Left lung (tissue), 10 donors: ENCODE data around the gene MTMR12. TPM values are rescaled to one million over a fixed set of nuclear protein-coding genes. Genes with fewer than 3 reads are reported as not detected.

Experiments used
- ATAC-seq: fragments of 200-7000 bp; cut with Tn5 transposase; one replicate; pipeline ENCODE4 v1.9.1; 2020; ENCODE audit warnings: moderate library complexity
- DNase-seq, 4 donors: peaks; one replicate each; pipeline ENCODE4 v3.0.0-alpha.2; 2013 to 2020
- H3K27ac ChIP-seq, 2 donors: fragments of 200-600 bp; sonication (generic) in 1 of 2; one replicate each; pipeline versions ENCODE4 v1.5.0 to v1.8.0; 2020 to 2021
- H3K27me3 ChIP-seq, 2 donors: fragments of 200-600 bp; sonication (generic) in 1 of 2; one replicate each; pipeline versions ENCODE4 v1.5.0 to v1.8.0; 2020 to 2021
- H3K36me3 ChIP-seq, 2 donors: fragments of 200-600 bp; sonication (generic) in 1 of 2; one replicate each; pipeline versions ENCODE4 v1.5.0 to v1.8.0; 2020 to 2021
- H3K4me1 ChIP-seq, 2 donors: fragments of 200-600 bp; one replicate each; pipeline ENCODE4 v1.8.0; 2021
- H3K4me3 ChIP-seq, 2 donors: fragments of 200-600 bp; sonication (generic) in 1 of 2; one replicate each; pipeline versions ENCODE4 v1.5.0 to v1.8.0; 2020 to 2021; ENCODE audit warnings: mild to moderate bottlenecking in 1 of 2
- H3K9me3 ChIP-seq, 2 donors: fragments of 200-600 bp; sonication (generic) in 1 of 2; one replicate each; pipeline versions ENCODE4 v1.5.0 to v1.8.0; 2020 to 2021
- CTCF ChIP-seq, 2 donors: fragments of 200-600 bp; sonication (generic) in 1 of 2; IDR thresholded peaks; one replicate each; pipeline versions ENCODE4 v1.5.0 to v1.8.0; 2021; ENCODE audit warnings: antibody characterized with exemption in 2 of 2
- intact Hi-C, 2 donors: fragments of 100-400 bp; cut with DNase I; formaldehyde crosslinking; loops; one replicate each; pipeline versions ENCODE4 v1.11.2 to v1.14.2; 2022
- polyA plus RNA-seq, 6 donors: library from polyadenylated mRNA; unstranded; fragments of 120-200 nt; gene quantifications; one replicate each; pipeline ENCODE4 v1.2.1, GENCODE V29; 2013; ENCODE audit not compliant: insufficient read length in 6 of 6
- total RNA-seq, 2 donors: library from RNA; stranded (reverse); fragmentation: NEBNext Ultra II Directional; extraction: Animal tissue kit (Norgen Biotek cat#: 25700); gene quantifications; one replicate each; pipeline ENCODE4 v1.2.1, GENCODE V29; 2021
- donor health status: DM: no; HTN: yes; CAD: no.
- donor health status: DM: no; HTN: no; CAD: no.

Gene MTMR12
- total and polyA plus RNA-seq, 8 donors, result 27.9 to 39.0 (median 34.4) TPM

- Histone ChIP-seq H3K27ac (peak overlapping the region; percentile 37 to 62), H3K4me3 (no peak overlapping the region), H3K4me1 (peaks cover 20 to 44% of the 10 kb centered on the region in 2 donors), H3K36me3 (peaks cover 0 to 48% of the 10 kb centered on the region in 2 donors), H3K9me3 (no peaks in the 10 kb centered on the region), H3K27me3 (no peaks in the 10 kb centered on the region)
- TF ChIP-seq CTCF (IDR thresholded peaks at IDR 0.05), result no peak
- DNase-seq (peak in 1 of 4 donors; percentile 50), ATAC-seq (peak; percentile 74)
- intact Hi-C loops, result no loop called here
These were observed 78.9 kb downstream of the MTMR12 start for GRCh38 chr5:32233696-32234447.

GRCh38 chr5:32233220-32233695 lies 79.5 kb downstream of the MTMR12 start:
- intact Hi-C loops, result no loop called here
- H3K9me3 ChIP-seq, result no peaks in the 10 kb centered on the region
- H3K36me3 ChIP-seq, result peaks cover 0 to 45% of the 10 kb centered on the region in 2 donors
- no peak for DNase-seq
- ATAC-seq, result peak; percentile 13
- peaks cover 20 to 44% of the 10 kb centered on the region in 2 donors for H3K4me1 ChIP-seq
- TF ChIP-seq CTCF (IDR thresholded peaks at IDR 0.05), result no peak
- no peaks in the 10 kb centered on the region for H3K27me3 ChIP-seq
- peak overlapping the region; percentile 37 to 62 for H3K27ac ChIP-seq
- H3K4me3 ChIP-seq, result no peak overlapping the region

- Histone ChIP-seq H3K4me1 (peaks cover 20 to 44% of the 10 kb centered on the region in 2 donors), H3K9me3 (no peaks in the 10 kb centered on the region), H3K27me3 (no peaks in the 10 kb centered on the region), H3K27ac (peak overlapping the region in 1 of 2 donors; percentile 45), H3K36me3 (peaks cover 0 to 38% of the 10 kb centered on the region in 2 donors), H3K4me3 (no peak overlapping the region)
- peak; percentile 80 to 85 for TF ChIP-seq CTCF (IDR thresholded peaks at IDR 0.05)
- intact Hi-C loops, result no loop called here
- DNase-seq (peak; percentile 55 to 81 (median 76)), ATAC-seq (peak; percentile 86)
These were observed 80.1 kb downstream of the MTMR12 start for GRCh38 chr5:32232441-32233219.

- DNase-seq, result peak in 1 of 4 donors; percentile 79
- intact Hi-C loops, result no loop called here
- peak overlapping the region in 1 of 2 donors; percentile 31 for H3K27ac ChIP-seq
- TF ChIP-seq CTCF (IDR thresholded peaks at IDR 0.05), result no peak
- peaks cover 20 to 44% of the 10 kb centered on the region in 2 donors for H3K4me1 ChIP-seq
- ATAC-seq, result peak; percentile 5
- peaks cover 0 to 31% of the 10 kb centered on the region in 2 donors for H3K36me3 ChIP-seq
- no peaks in the 10 kb centered on the region for H3K27me3 ChIP-seq
- H3K9me3 ChIP-seq, result no peaks in the 10 kb centered on the region
- H3K4me3 ChIP-seq, result no peak overlapping the region
These were observed 80.8 kb downstream of the MTMR12 start for GRCh38 chr5:32231929-32232328.

GRCh38 chr5:32231241-32231640 lies 81.5 kb downstream of the MTMR12 start:
- DNase-seq, result no peak
- Histone ChIP-seq H3K36me3 (peaks cover 0 to 26% of the 10 kb centered on the region in 2 donors), H3K27me3 (no peaks in the 10 kb centered on the region), H3K9me3 (no peaks in the 10 kb centered on the region), H3K4me1 (peaks cover 20 to 44% of the 10 kb centered on the region in 2 donors), H3K4me3 (no peak overlapping the region), H3K27ac (peak overlapping the region in 1 of 2 donors; percentile 31)
- intact Hi-C loops, result no loop called here
- no peak for TF ChIP-seq CTCF (IDR thresholded peaks at IDR 0.05)
- ATAC-seq, result no peak
